Stomach (tissue), 4 donors: ENCODE measurements around the gene GFM1.
"Not testable (repeated sequence)": the region's sequence is repeated elsewhere in the genome, so short reads cannot be mapped to it uniquely, and the experiment has no call there.

Experiments
- CTCF ChIP-seq, 7 experiments: fragments of 450-650 bp in 4 of 7; fragments of 200-600 bp in 3 of 7; sonication (generic) in 3 of 7; IDR thresholded peaks; one replicate each; pipeline ENCODE4 v1.5.1; 2016 to 2019; ENCODE audit warnings: antibody characterized with exemption in 7 of 7, control low read depth in 2 of 7, mild to moderate bottlenecking in 1 of 7
- EP300 ChIP-seq: sonication (generic); formaldehyde crosslinking; IDR thresholded peaks from one replicate; pipeline ENCODE4 v1.6.1; 2017; ENCODE audit warnings: antibody characterized with exemption
- POLR2A ChIP-seq, 4 donors: fragments of 450-650 bp; IDR thresholded peaks; one replicate each; pipeline ENCODE4 v1.6.1; 2016; ENCODE audit warnings: antibody characterized with exemption in 4 of 4, control low read depth in 2 of 4, mild to moderate bottlenecking in 1 of 4, moderate library complexity in 1 of 4

- not testable (repeated sequence) for TF ChIP-seq CTCF (IDR thresholded peaks at IDR 0.05); EP300; POLR2A (IDR thresholded peaks at IDR 0.05)
Observed at GRCh38 chr3:158693866-158694456, 49.6 kb downstream of the GFM1 start.
